GM10248 (cell line): ENCODE measurements around the gene EFNA5.

Source experiments
- CTCF ChIA-PET: fragments of 300-600 bp; sonication (Branson Sonifier 250); formaldehyde crosslinking; extraction: SDS; loops from one replicate; lab custom pipeline; 2021; ENCODE audit warnings: antibody characterized with exemption; lab: Yijun Ruan, JAX
- POLR2A ChIA-PET: fragments of 350-650 bp; sonication (Branson Sonifier 250); formaldehyde crosslinking; extraction: SDS; loops from one replicate; lab custom pipeline; 2020; ENCODE audit warnings: antibody characterized with exemption; lab: Yijun Ruan, JAX
- DNase-seq: peaks from one replicate; pipeline ENCODE4 v3.0.0; 2012; ENCODE audit errors: extremely low spot score
- TF ChIP-seq, protein P1 (sequence below): IDR thresholded peaks from 2 replicates; pipeline ENCODE4 v1.5.1; 2012; ENCODE audit warnings: mild to moderate bottlenecking, low read depth; ENCODE audit errors: extremely low read depth, missing control alignments, control extremely low read depth

The EFNA5 gene

DNA sequence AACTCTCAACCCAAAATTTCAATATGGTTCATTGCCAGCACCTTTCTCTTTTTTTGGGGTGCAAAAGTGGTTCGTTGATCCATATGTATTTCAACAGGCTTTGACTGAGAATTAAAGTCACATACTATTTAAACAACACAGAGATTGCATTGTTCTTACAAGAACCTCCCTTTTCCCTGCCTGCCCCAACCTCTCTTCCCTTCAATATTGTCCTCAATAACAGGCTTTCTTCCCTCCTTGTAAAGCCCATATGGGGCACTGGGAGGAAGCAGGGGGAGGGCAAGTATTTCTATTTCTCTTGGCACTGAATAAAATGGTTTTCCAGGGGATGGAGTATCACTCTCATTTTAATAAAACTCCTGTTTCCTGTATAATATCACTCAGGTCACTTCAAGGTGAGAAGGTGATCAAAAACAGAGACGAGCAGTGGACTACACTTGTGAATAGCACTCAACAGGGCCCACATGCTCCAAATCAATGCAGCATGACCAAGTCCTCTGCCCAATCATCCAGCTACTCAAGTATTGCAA is 65.1 kb downstream of the EFNA5 start:
- TF ChIP-seq, protein P1, sequence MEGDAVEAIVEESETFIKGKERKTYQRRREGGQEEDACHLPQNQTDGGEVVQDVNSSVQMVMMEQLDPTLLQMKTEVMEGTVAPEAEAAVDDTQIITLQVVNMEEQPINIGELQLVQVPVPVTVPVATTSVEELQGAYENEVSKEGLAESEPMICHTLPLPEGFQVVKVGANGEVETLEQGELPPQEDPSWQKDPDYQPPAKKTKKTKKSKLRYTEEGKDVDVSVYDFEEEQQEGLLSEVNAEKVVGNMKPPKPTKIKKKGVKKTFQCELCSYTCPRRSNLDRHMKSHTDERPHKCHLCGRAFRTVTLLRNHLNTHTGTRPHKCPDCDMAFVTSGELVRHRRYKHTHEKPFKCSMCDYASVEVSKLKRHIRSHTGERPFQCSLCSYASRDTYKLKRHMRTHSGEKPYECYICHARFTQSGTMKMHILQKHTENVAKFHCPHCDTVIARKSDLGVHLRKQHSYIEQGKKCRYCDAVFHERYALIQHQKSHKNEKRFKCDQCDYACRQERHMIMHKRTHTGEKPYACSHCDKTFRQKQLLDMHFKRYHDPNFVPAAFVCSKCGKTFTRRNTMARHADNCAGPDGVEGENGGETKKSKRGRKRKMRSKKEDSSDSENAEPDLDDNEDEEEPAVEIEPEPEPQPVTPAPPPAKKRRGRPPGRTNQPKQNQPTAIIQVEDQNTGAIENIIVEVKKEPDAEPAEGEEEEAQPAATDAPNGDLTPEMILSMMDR = no peak
- no peak for DNase-seq
- ChIA-PET CTCF (interaction anchor here (1.3 to 1.5 kb wide), 2 partner anchors 25 to 33 kb away, joined by 3 to 4 read pairs; no protein-coding TSS in a partner anchor), POLR2A (no interaction called here)

DNA sequence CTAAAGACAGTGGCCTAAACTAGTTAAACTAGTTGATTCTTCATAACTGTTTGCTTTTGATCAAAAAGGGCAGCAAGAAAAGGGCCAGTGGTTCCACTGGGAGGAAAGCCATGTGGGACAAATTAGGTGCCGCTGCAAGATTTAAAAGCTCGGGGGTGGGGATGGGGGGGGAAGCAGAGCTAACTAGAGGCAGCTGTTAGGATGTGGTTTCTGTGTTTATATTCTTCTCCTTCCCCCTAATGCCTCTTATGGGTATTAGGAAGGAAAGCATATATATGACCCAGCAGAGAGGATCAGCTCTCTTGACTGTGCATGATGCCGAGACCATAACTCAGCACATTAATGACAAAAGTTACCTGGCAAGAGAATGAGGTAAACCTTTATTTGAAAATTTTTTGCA is 65.7 kb downstream of the EFNA5 start:
- ChIA-PET POLR2A (no interaction called here), CTCF (interaction anchor here (1.1 to 1.5 kb wide), 2 partner anchors 33 to 173 kb away, joined by 3 to 4 read pairs; no protein-coding TSS in a partner anchor)
- TF ChIP-seq, protein P1 = no peak
- no peak for DNase-seq

DNA sequence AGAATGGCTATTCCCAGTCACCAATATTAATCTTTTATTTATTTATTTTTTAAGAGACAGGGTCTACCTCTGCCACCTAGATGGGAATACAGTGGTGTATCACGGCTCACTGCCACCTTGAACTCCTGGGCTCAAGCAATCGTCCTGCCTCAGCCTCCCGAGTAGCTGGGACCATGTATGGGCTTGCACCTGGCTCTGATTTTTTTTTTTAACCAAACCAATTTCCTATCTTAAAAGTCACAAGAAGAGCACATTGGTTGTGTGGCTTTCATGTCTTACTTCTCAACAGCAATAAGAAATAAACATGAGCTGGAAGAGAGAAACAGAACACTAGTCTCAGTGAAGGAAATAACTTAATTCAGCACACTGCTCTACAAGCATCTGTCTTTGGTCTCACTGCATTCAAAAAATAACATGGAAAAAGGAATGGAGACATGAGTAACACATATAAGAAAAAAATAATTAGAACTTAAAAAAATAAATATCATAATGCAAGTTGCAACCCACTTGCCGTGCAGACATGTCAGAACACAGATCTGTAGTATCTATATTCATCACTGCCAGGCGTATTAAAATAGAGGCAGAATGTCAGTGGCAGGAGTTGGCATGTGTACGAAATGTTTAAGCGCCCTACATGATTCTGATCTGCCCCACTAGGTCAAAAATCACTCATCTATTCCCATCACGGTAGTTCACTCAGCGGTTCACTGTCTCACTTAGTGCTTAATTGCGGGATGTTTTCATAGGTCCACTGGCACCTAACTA is 66.4 kb downstream of the EFNA5 start:
- ChIA-PET CTCF (interaction anchor here (0.8 to 1.7 kb wide), 5 partner anchors 11 to 172 kb away, joined by 3 to 7 read pairs (median 4); no protein-coding TSS in a partner anchor), POLR2A (no interaction called here)
- TF ChIP-seq, protein P1 = no peak
- no peak for DNase-seq

DNA sequence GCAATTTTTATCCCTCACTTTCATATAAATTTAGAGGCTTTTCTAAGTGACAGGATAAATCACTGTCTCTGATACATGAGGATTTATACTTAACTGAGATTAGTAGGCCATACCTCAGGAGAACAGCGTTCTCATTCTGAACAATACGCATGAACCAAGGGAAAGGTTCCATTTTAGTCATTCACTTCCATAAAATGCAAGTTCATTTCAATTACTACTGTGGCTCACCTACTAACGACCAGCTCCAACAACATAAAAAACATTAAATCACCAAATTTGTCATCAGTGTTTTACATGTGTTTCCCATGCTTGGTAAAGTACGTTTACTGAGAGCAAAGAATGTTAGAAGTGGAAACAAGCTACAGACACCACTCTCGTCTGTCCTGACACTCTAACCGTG is 67.4 kb downstream of the EFNA5 start:
- ChIA-PET CTCF (interaction anchor here (0.8 to 3.0 kb wide), 6 partner anchors 11 to 31 kb away, joined by 3 to 9 read pairs (median 4); no protein-coding TSS in a partner anchor), POLR2A (no interaction called here)
- no peak for DNase-seq
- TF ChIP-seq, protein P1 = no peak

- TF ChIP-seq, protein P1 = no peak
- CTCF ChIA-PET = interaction anchor here (1.4 to 3.0 kb wide), 3 partner anchors 14 to 31 kb away, joined by 5 to 9 read pairs (median 7); no protein-coding TSS in a partner anchor
- POLR2A ChIA-PET = no interaction called here
- no peak for DNase-seq
These were observed 67.8 kb downstream of the EFNA5 start for GRCh38 chr5:107602896-107603295.

DNA sequence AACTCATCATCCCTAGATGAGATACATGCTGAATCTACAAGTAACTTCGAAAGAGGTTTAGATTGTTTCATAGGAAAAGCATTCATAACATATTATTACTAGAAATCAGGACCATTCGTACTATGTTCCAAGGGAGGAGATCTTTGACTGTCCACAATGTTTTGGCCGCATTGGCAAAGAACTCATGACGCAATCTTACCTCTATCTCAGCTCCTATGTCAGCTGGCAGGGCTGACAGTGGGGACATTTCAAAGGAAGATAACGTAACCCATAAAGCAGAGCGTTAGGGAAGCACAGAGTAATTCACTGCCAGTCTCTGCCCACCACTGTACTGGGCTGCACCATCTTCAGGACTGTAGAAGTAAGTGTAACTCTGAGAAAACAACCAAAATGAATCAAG is 69.7 kb downstream of the EFNA5 start:
- POLR2A ChIA-PET = no interaction called here
- no peak for DNase-seq
- CTCF ChIA-PET = interaction anchor here (1.6 to 4.1 kb wide), 4 partner anchors 10 to 39 kb away, joined by 3 to 29 read pairs (median 7); no protein-coding TSS in a partner anchor
- TF ChIP-seq, protein P1 = no peak
